Lower leg skin (tissue), 3 donors: ENCODE data around the gene FFAR3.

Experiments used
- POLR2A ChIP-seq, 2 donors: fragments of 450-650 bp; IDR thresholded peaks; one replicate each; pipeline ENCODE4 v1.6.1; 2016 to 2017; ENCODE audit warnings: antibody characterized with exemption in 2 of 2, mild to moderate bottlenecking in 1 of 2, moderate library complexity in 1 of 2
- TF ChIP-seq, protein P1 (sequence below), 3 donors: fragments of 450-650 bp; IDR thresholded peaks; one replicate each; pipeline ENCODE4 v1.5.1; 2016; ENCODE audit warnings: antibody characterized with exemption in 3 of 3, mild to moderate bottlenecking in 3 of 3, moderate library complexity in 2 of 3

DNA sequence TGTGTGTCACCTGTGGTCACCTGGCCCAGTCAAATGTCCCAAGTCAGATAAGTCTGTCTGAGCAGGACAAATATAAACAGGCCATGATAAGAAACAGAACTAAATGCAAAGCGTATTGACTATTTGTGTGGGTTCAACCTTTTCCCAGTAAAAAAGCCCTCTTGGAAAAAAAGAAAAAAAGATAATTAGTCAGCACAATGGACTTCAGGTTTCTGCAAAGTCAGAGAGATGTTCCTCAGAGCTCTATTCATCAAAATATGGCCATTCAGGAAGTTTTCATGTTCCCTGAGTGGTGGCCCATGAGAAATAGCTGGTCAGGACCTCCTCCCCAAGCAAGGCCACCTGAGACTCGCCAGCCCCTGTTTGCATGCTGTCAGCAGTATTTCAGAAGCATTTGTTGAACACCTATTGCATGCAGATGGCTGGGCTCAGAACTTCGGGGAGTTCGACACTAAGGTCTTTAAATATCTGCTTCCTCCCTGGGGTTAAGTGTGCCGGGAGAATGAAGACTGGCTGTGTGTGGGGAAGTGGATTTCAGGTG is 2.7 kb downstream of the FFAR3 start:
- TF ChIP-seq, protein P1, sequence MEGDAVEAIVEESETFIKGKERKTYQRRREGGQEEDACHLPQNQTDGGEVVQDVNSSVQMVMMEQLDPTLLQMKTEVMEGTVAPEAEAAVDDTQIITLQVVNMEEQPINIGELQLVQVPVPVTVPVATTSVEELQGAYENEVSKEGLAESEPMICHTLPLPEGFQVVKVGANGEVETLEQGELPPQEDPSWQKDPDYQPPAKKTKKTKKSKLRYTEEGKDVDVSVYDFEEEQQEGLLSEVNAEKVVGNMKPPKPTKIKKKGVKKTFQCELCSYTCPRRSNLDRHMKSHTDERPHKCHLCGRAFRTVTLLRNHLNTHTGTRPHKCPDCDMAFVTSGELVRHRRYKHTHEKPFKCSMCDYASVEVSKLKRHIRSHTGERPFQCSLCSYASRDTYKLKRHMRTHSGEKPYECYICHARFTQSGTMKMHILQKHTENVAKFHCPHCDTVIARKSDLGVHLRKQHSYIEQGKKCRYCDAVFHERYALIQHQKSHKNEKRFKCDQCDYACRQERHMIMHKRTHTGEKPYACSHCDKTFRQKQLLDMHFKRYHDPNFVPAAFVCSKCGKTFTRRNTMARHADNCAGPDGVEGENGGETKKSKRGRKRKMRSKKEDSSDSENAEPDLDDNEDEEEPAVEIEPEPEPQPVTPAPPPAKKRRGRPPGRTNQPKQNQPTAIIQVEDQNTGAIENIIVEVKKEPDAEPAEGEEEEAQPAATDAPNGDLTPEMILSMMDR (IDR thresholded peaks at IDR 0.05): no peak
- no peak for TF ChIP-seq POLR2A (IDR thresholded peaks at IDR 0.05)
